SJCRH30 (cell line): ENCODE data around the gene FARP2. TPM values are rescaled to one million over a fixed set of nuclear protein-coding genes. Genes with fewer than 3 reads are reported as not detected.
A peak's percentile ranks its signal among the peaks of the same experiment; 100 is the strongest.

ENCODE experiments used
- DNase-seq, 2 experiments: peaks; one replicate each; pipeline ENCODE4 v3.0.0-alpha.2; 2015 to 2020
- H3K27ac ChIP-seq: fragments of 250-450 bp; sonication (Bioruptor Pico); 2 replicates; pipeline ENCODE4 v1.5.1; 2020; ENCODE audit warnings: mild to moderate bottlenecking, moderate library complexity
- H3K27me3 ChIP-seq: fragments of 250-450 bp; sonication (Bioruptor Pico); 2 replicates; pipeline ENCODE4 v1.5.1; 2020; ENCODE audit warnings: mild to moderate bottlenecking, moderate library complexity
- H3K36me3 ChIP-seq: fragments of 250-450 bp; sonication (Bioruptor Pico); 2 replicates; pipeline ENCODE4 v1.5.1; 2020; ENCODE audit warnings: mild to moderate bottlenecking, moderate library complexity
- H3K4me1 ChIP-seq: fragments of 250-450 bp; sonication (Bioruptor Pico); 2 replicates; pipeline ENCODE4 v1.5.1; 2020; ENCODE audit warnings: mild to moderate bottlenecking, moderate library complexity
- H3K4me3 ChIP-seq: fragments of 250-450 bp; sonication (Bioruptor Pico); 2 replicates; pipeline ENCODE4 v1.5.1; 2020; ENCODE audit warnings: mild to moderate bottlenecking, moderate library complexity
- H3K9me3 ChIP-seq: fragments of 250-450 bp; sonication (Bioruptor Pico); replicated peaks from 2 replicates; pipeline ENCODE4 v1.5.1; 2020; ENCODE audit warnings: mild to moderate bottlenecking, moderate library complexity
- total RNA-seq: library from RNA; depleted of rRNA; stranded (reverse); fragments of >200 nt; shearing (Covaris generic); gene quantifications from 2 replicates; pipeline ENCODE4 v1.2.3, GENCODE V29; 2014; rRNA removed

The FARP2 gene
- 68.6 and 69.6 TPM in 2 replicates for total RNA-seq

GRCh38 chr2:241355983-241356870 lies at the start of gene FARP2:
Gene FARP2, plus strand, starts transcription at chr2:241356285. Its CDS starts 16,823 bp downstream, at chr2:241373108.
- Histone ChIP-seq H3K9me3 (no peaks in the 10 kb centered on the region), H3K27ac (peak within 1 kb of the TSS; percentile 46), H3K27me3 (no peaks in the 10 kb centered on the region), H3K4me3 (peak within 1 kb of the TSS; percentile 82), H3K36me3 (peaks cover 23% of the 10 kb centered on the region), H3K4me1 (peaks cover 8% of the 10 kb centered on the region)
- DNase-seq, result peak; percentile 99 to 100

DNA sequence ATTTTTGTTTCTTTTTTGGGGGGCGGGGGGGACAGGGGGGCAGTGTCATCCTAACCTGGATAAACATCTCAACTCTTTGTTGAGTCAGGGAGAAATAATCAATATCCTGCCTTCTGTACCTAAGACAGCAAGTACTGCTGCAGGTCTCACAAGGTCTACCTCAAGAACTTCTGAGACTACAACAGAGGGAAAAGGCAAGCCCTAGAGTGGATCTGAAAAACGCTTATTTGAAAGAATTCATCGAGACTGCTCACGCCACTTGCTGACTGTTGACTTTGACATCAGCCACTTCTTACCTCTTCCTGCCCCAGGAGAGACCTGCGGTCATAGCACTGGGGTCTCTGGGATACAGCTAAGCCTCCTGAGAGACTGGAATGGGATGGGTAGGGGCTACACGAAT lies 49.0 kb upstream of the FARP2 start:
- H3K27me3 ChIP-seq, result no peaks in the 10 kb centered on the region
- H3K36me3 ChIP-seq, result peaks cover 2% of the 10 kb centered on the region
- no peak overlapping the region for H3K27ac ChIP-seq
- no peaks in the 10 kb centered on the region for H3K9me3 ChIP-seq
- DNase-seq, result no peak
- no peaks in the 10 kb centered on the region for H3K4me1 ChIP-seq
- H3K4me3 ChIP-seq, result no peak overlapping the region

DNA sequence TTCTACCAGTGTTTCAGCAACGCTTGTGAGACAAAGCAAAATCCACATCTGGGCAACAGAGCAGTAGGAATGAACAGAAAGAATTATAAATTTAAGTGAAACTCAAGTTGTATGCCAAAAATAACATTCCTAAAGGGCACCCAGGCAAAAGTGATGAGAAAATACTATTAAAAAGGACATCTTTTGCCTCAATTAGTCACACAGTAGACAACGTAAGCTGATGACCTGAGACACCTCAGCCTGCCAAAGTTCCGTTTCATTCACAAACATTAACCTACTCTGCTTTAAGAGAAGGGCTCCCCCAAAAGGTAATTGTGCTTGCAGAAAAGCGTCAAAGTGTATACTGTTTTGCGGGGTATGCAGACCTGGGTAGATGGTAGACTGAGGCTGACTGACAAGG lies 47.8 kb upstream of the FARP2 start:
- Histone ChIP-seq H3K9me3 (no peaks in the 10 kb centered on the region), H3K4me1 (no peaks in the 10 kb centered on the region), H3K36me3 (peaks cover 2% of the 10 kb centered on the region), H3K27me3 (no peaks in the 10 kb centered on the region), H3K4me3 (no peak overlapping the region), H3K27ac (no peak overlapping the region)
- no peak for DNase-seq

DNA sequence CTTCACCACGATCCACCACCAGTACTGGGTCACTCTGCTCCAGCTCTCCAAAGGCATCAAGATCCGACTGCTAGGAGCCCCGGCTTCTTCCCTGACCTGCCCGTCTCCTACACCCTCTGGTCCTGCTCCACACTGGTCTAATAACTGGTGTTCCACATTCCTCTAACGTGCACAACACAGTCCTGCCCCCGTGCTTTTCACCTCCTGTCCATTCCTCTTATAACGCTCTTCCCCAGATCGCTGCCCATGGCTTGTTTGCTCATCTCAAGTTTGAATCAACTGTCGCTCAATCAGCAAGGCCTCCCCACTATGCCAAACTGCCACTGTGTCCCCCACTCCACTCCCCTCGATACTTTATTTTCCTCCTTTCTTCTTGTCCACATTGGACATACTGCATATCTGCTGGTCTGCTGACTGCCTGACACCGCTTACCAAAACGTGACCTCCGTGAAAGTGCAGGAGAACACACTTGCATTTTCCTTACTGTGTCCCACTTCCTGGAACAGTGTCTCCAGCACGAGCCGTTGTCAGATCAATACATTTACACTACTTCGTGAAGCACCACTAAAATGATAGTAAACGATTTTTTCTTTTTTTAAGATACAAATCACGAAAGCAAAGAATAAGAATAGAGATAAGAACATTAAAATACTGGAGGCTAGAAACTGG lies 47.1 kb upstream of the FARP2 start:
- no peaks in the 10 kb centered on the region for H3K4me1 ChIP-seq
- DNase-seq, result no peak
- no peak overlapping the region for H3K4me3 ChIP-seq
- H3K36me3 ChIP-seq, result peaks cover 2% of the 10 kb centered on the region
- no peak overlapping the region for H3K27ac ChIP-seq
- H3K9me3 ChIP-seq, result no peaks in the 10 kb centered on the region
- no peaks in the 10 kb centered on the region for H3K27me3 ChIP-seq

DNA sequence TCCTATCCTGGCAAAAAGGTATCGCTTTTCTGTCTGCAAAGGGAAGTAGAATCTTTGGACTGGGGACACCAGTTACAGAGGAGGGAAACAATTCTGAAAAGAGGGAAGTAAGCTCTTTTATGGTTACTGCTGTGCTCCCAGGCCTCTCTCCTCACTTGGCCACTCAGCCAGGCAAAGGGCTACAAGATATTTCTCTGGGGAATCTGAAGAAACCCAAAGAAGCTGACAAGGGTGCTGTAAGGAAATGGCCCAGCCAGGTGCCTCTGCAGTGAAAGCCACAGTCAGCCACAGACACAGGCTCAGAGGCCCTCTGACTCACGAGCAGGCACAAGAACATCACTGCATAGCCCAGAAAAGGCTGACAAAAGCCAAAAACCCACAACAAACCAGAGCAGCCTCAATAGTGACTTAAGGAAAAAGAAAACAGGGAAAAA lies 46.4 kb upstream of the FARP2 start:
- no peak for DNase-seq
- Histone ChIP-seq H3K4me3 (no peak overlapping the region), H3K9me3 (no peaks in the 10 kb centered on the region), H3K4me1 (no peaks in the 10 kb centered on the region), H3K27me3 (no peaks in the 10 kb centered on the region), H3K36me3 (peaks cover 2% of the 10 kb centered on the region; the same call in 1 of the 2 replicates), H3K27ac (no peak overlapping the region)

DNA sequence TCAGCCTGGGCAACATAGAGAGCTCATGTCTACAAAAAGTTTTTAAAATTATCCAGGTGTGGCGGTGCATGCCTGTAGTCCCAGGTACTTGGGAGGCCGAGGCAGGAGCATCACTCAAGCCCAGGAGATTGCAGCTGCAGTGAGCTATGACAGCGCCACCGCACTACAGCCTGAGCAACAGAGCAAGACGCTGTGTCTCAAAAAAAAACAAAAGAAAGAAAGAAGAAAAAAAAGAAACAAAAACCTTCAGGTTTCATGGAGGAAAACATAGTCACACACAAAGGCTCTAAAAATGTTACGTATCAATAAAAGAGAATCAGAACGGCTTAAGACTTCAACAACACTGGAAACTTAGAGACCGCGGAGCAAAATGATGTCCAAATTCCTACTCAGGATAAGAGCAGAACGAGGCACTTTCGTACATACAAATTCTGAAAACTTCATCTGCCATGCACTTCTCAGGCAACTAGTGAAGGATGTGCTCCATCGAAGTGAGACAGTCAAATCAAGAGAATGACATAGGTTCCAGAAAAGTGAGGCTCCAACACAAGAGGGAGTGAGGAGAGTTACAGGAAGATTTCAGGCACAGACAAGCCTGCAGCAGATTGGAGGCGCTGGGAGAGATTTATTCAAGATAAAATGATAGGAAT lies 45.0 kb upstream of the FARP2 start:
- Histone ChIP-seq H3K9me3 (no peaks in the 10 kb centered on the region), H3K36me3 (peaks cover 2% of the 10 kb centered on the region; the same call in 1 of the 2 replicates), H3K27me3 (no peaks in the 10 kb centered on the region), H3K4me3 (no peak overlapping the region), H3K27ac (no peak overlapping the region), H3K4me1 (no peaks in the 10 kb centered on the region)
- DNase-seq, result no peak

DNA sequence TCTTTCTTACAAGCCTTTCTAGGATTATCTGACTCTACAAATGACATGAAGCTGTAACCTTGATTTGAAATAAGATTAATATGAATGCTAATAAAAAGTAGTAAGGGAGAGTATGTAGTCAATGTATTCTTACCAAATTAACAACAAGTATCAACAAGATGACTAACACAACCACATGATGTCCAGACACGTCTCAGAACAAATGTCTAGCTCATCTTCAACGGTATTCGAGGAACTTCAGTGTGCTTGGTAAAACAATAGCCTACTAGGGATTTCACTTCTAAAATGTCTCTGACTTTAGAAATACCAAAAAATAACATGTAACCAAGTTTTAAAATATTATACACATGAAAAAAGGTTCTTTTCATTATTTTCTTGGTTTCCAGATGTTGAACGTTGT lies 44.0 kb upstream of the FARP2 start:
- Histone ChIP-seq H3K4me1 (no peaks in the 10 kb centered on the region), H3K4me3 (no peak overlapping the region), H3K36me3 (peaks cover 2% of the 10 kb centered on the region; the same call in 1 of the 2 replicates), H3K27me3 (no peaks in the 10 kb centered on the region), H3K27ac (no peak overlapping the region), H3K9me3 (no peaks in the 10 kb centered on the region)
- DNase-seq, result no peak

DNA sequence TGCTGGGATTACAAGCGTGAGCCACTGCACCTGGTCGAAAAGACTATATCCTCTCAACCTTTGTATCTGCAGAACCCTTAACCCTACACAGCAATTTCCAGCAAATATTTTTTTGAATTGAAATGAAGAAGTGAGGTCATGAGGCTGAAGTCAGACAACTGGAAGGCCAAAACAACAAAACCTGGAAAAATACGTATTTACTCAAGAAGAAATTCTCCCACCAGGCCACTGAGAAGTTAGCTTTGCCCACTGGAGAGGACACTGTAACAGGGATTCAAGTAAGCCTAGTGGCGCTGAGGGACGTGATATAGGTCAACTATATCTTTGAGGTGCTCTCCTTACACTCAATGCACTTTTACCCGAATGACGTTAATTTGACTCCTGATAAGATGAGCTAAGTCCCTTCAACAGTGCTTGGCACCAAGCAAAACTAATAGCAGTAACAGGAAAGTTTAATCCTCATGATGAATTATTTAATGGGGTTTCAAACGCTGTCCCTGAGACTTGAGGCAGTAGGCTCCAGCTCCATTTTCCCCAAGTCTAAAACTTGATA lies 42.5 kb upstream of the FARP2 start:
- H3K36me3 ChIP-seq, result peaks cover 7% of the 10 kb centered on the region
- H3K27ac ChIP-seq, result no peak overlapping the region
- no peaks in the 10 kb centered on the region for H3K9me3 ChIP-seq
- peaks cover 3% of the 10 kb centered on the region; the same call in 1 of the 2 replicates for H3K4me1 ChIP-seq
- no peak for DNase-seq
- H3K4me3 ChIP-seq, result peak overlapping the region; percentile 94
- no peaks in the 10 kb centered on the region for H3K27me3 ChIP-seq

- H3K4me1 ChIP-seq, result peaks cover 5% of the 10 kb centered on the region; the same call in 1 of the 2 replicates
- peak overlapping the region; percentile 98 for H3K27ac ChIP-seq
- no peak for DNase-seq
- H3K4me3 ChIP-seq, result peak overlapping the region; percentile 94
- H3K36me3 ChIP-seq, result peaks cover 15% of the 10 kb centered on the region
- H3K27me3 ChIP-seq, result no peaks in the 10 kb centered on the region
- H3K9me3 ChIP-seq, result no peaks in the 10 kb centered on the region
Measured at GRCh38 chr2:241314226-241315092, 41.6 kb upstream of the FARP2 start.

DNA sequence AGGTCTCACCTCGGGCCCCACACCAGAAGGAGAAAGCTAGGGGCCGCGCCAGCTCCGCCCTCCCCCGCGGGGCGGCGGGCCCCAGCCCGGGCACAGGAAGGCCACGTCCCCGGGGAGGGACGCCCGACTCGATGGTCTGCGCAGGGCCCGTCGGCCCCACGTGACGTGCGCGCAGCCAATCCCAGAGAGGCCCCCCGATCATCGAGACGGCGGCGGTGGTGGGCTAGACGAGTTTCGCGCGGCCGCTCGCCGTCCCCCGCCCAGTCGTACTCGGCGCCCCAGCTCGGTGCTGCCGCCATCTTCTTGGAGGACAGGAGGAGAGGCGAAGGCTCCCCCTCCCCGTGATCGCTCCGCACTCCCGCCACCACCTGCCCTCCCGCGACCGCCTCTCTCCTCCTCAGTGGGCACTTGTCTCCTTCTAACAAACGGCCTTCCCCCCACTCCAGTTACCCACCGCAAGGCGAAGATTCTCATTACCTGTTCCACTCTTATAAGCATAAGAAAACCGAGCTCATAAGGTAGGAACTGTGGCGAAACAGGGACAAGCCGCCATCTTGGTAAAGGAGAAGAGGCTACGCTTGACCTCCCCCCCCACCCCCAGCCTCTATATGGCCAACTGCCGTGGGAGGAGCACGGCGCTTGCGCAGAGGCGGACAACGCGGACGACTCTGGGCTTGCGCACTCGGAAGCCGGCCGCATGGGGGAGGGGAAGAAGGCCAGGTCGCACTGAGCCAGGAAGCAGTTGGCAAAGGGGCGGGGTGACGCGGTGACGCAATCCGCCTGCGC lies 40.8 kb upstream of the FARP2 start, which contains the start of gene HDLBP:
Gene HDLBP (minus strand): TSS at position 580 of the 786 bp plus-strand sequence. CDS start 48,803 bp downstream, outside the sequence.
- peaks cover 5% of the 10 kb centered on the region; the same call in 1 of the 2 replicates for H3K4me1 ChIP-seq
- no peaks in the 10 kb centered on the region for H3K27me3 ChIP-seq
- no peaks in the 10 kb centered on the region for H3K9me3 ChIP-seq
- peak; percentile 100 for DNase-seq
- H3K27ac ChIP-seq, result peak within 1 kb of the TSS; percentile 98
- peaks cover 22% of the 10 kb centered on the region for H3K36me3 ChIP-seq
- H3K4me3 ChIP-seq, result peak within 1 kb of the TSS; percentile 94

GRCh38 chr2:241315879-241316631 lies 40.0 kb upstream of the FARP2 start, which contains the start of gene SEPTIN2:
Gene SEPTIN2, plus strand, starts transcription at chr2:241315925. Its CDS starts 8,308 bp downstream, at chr2:241324233.
- Histone ChIP-seq H3K36me3 (peaks cover 28% of the 10 kb centered on the region), H3K4me3 (peak within 1 kb of the TSS; percentile 94), H3K27me3 (no peaks in the 10 kb centered on the region), H3K27ac (peak within 1 kb of the TSS; percentile 98), H3K4me1 (peaks cover 5% of the 10 kb centered on the region; the same call in 1 of the 2 replicates), H3K9me3 (no peaks in the 10 kb centered on the region)
- DNase-seq, result peak; percentile 81 to 82

- H3K4me1 ChIP-seq, result peaks cover 5% of the 10 kb centered on the region; the same call in 1 of the 2 replicates
- no peak for DNase-seq
- H3K4me3 ChIP-seq, result peak overlapping the region; percentile 94
- H3K9me3 ChIP-seq, result no peaks in the 10 kb centered on the region
- H3K27ac ChIP-seq, result peak overlapping the region; percentile 98
- peaks cover 31% of the 10 kb centered on the region for H3K36me3 ChIP-seq
- H3K27me3 ChIP-seq, result no peaks in the 10 kb centered on the region
Measured at GRCh38 chr2:241316825-241317224, 39.3 kb upstream of the FARP2 start.
